HEK293 (cell line): ENCODE data around the gene OR2V1.

Experiments used
- CTCF ChIA-PET: fragments of 350-600 bp; formaldehyde crosslinking; extraction: SDS; loops from one replicate; lab custom pipeline; 2021; ENCODE audit warnings: antibody characterized with exemption; lab: Yijun Ruan, JAX
- POLR2A ChIA-PET: fragments of 300-600 bp; formaldehyde crosslinking; extraction: SDS; loops from one replicate; lab custom pipeline; 2020; ENCODE audit warnings: antibody characterized with exemption, inconsistent platforms; lab: Yijun Ruan, JAX
- H3K27ac ChIP-seq: fragments of 200-500 bp; sonication (Bioruptor generic); 2 replicates; pipeline ENCODE4 v1.5.1; 2014; ENCODE audit warnings: low read depth, low read length, control low read depth, inconsistent platforms; ENCODE audit errors: extremely low read depth
- H3K36me3 ChIP-seq, 2 experiments: fragments of 200-500 bp in 1 of 2; sonication (Bioruptor generic) in 1 of 2; 1 replicate in 1 of 2; 2 replicates in 1 of 2; pipeline ENCODE4 v1.5.1; 2014 to 2017; ENCODE audit warnings: inconsistent platforms in 2 of 2, low read length in 2 of 2; ENCODE audit not compliant: control insufficient read depth in 2 of 2, insufficient read depth in 1 of 2
- H3K4me1 ChIP-seq: fragments of 200-500 bp; sonication (Bioruptor generic); 2 replicates; pipeline ENCODE4 v1.5.1; 2014; ENCODE audit warnings: mild to moderate bottlenecking, low read length, inconsistent platforms; ENCODE audit not compliant: control insufficient read depth, insufficient read depth
- H3K4me3 ChIP-seq: 2 replicates; pipeline ENCODE4 v1.5.1; 2011; ENCODE audit warnings: low read depth, mild to moderate bottlenecking, control low read depth, low read length, moderate library complexity
- H3K9me3 ChIP-seq: fragments of 200-500 bp; sonication (Bioruptor generic); 2 replicates; pipeline ENCODE4 v1.5.1; 2014; ENCODE audit warnings: low read depth, low read length, inconsistent platforms; ENCODE audit not compliant: control insufficient read depth, insufficient read depth
- BCL11B ChIP-seq: fragments of 450-650 bp; formaldehyde crosslinking; IDR thresholded peaks from 2 replicates; pipeline ENCODE4 v1.5.1; 2016; ENCODE audit warnings: low read depth, missing biosample characterization, missing genetic modification characterization
- GLIS1 ChIP-seq: fragments of 450-650 bp; formaldehyde crosslinking; IDR thresholded peaks from 2 replicates; pipeline ENCODE4 v1.5.1; 2016; ENCODE audit warnings: missing biosample characterization, missing genetic modification characterization
- HOXC10 ChIP-seq: sonication (generic); formaldehyde crosslinking; IDR thresholded peaks from 2 replicates; pipeline ENCODE4 v1.8.1; 2023; ENCODE audit warnings: mild to moderate bottlenecking, missing genetic modification reagents
- ZFP37 ChIP-seq: fragments of 450-650 bp; formaldehyde crosslinking; IDR thresholded peaks from 2 replicates; pipeline ENCODE4 v1.5.1; 2016; ENCODE audit warnings: missing biosample characterization, missing genetic modification characterization
- ZFP69B ChIP-seq: fragments of 450-650 bp; formaldehyde crosslinking; IDR thresholded peaks from 2 replicates; pipeline ENCODE4 v1.5.1; 2016; ENCODE audit warnings: missing biosample characterization, missing genetic modification characterization
- ZNF114 ChIP-seq: fragments of 450-650 bp; formaldehyde crosslinking; IDR thresholded peaks from 2 replicates; pipeline ENCODE4 v1.5.0; 2017; ENCODE audit warnings: missing biosample characterization, missing genetic modification characterization
- ZNF311 ChIP-seq: fragments of 450-650 bp; formaldehyde crosslinking; IDR thresholded peaks from 2 replicates; pipeline ENCODE4 v1.5.1; 2017; ENCODE audit warnings: missing biosample characterization, missing genetic modification characterization, borderline replicate concordance
- ZNF366 ChIP-seq: fragments of 450-650 bp; formaldehyde crosslinking; conservative IDR thresholded peaks from 2 replicates; pipeline ENCODE4 v1.5.1; 2016; ENCODE audit warnings: missing biosample characterization, missing genetic modification characterization
- ZNF398 ChIP-seq: fragments of 450-650 bp; formaldehyde crosslinking; IDR thresholded peaks from 2 replicates; pipeline ENCODE4 v1.5.1; 2017; ENCODE audit warnings: missing biosample characterization, missing genetic modification characterization
- ZNF529 ChIP-seq: fragments of 450-650 bp; formaldehyde crosslinking; IDR thresholded peaks from 2 replicates; pipeline ENCODE4 v1.5.1; 2017; ENCODE audit warnings: missing genetic modification characterization, missing biosample characterization; ENCODE audit not compliant: insufficient replicate concordance
- ZNF585B ChIP-seq: fragments of 450-650 bp; formaldehyde crosslinking; IDR thresholded peaks from 2 replicates; pipeline ENCODE4 v1.5.1; 2016; ENCODE audit warnings: missing biosample characterization, missing genetic modification characterization
- ZNF664 ChIP-seq: fragments of 450-650 bp; formaldehyde crosslinking; IDR thresholded peaks from 2 replicates; pipeline ENCODE4 v1.5.1; 2016; ENCODE audit warnings: missing biosample characterization, missing genetic modification characterization
- ZNF692 ChIP-seq: fragments of 450-650 bp; formaldehyde crosslinking; IDR thresholded peaks from 2 replicates; pipeline ENCODE4 v1.5.1; 2016; ENCODE audit warnings: missing biosample characterization, missing genetic modification characterization
- ZNF707 ChIP-seq: fragments of 450-650 bp; formaldehyde crosslinking; IDR thresholded peaks from 2 replicates; pipeline ENCODE4 v1.5.1; 2016; ENCODE audit warnings: missing biosample characterization, missing genetic modification characterization
- ZNF76 ChIP-seq: fragments of 450-650 bp; formaldehyde crosslinking; IDR thresholded peaks from 2 replicates; pipeline ENCODE4; 2016; ENCODE audit warnings: low read depth, missing biosample characterization, missing genetic modification characterization, borderline replicate concordance
- ZSCAN16 ChIP-seq: fragments of 450-650 bp; formaldehyde crosslinking; IDR thresholded peaks from 2 replicates; pipeline ENCODE4 v1.5.1; 2016; ENCODE audit warnings: missing biosample characterization, missing genetic modification characterization
- TF ChIP-seq, protein P1 (sequence below): fragments of 450-650 bp; formaldehyde crosslinking; IDR thresholded peaks from 2 replicates; pipeline ENCODE4 v1.5.1; 2016; ENCODE audit warnings: missing biosample characterization, missing genetic modification characterization

The OR2V1 gene

DNA sequence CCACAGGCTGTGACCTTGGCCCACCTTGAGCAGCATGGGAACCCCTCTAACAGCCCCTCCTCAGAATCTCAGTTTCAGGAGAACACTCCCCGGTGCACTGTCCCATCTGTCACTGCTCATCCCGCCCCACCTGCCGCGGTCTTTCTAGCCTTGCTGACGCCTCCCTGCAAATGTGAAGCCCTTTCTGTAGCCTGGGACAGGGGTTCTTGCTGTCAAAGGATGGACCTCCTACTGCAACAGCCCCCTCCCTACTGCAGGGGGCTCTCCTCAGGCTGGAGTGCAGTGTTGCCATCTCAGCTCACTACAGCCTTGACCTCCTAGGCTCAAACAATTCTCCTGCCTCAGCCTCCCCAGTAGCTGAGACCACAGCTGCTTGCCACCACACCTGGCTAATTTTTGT, 20.0 kb downstream of the OR2V1 start:
- TF ChIP-seq ZNF311 (no peak), ZNF114 (tag by site-specific recombination) (no peak), ZFP69B (no peak), ZNF664 (tag by site-specific recombination) (no peak), BCL11B (tag by site-specific recombination) (no peak), ZNF366 (tag by site-specific recombination) (no peak), ZNF76 (tag by site-specific recombination) (no peak), ZNF585B (no peak), ZSCAN16 (tag by site-specific recombination) (no peak)
- TF ChIP-seq, protein P1, sequence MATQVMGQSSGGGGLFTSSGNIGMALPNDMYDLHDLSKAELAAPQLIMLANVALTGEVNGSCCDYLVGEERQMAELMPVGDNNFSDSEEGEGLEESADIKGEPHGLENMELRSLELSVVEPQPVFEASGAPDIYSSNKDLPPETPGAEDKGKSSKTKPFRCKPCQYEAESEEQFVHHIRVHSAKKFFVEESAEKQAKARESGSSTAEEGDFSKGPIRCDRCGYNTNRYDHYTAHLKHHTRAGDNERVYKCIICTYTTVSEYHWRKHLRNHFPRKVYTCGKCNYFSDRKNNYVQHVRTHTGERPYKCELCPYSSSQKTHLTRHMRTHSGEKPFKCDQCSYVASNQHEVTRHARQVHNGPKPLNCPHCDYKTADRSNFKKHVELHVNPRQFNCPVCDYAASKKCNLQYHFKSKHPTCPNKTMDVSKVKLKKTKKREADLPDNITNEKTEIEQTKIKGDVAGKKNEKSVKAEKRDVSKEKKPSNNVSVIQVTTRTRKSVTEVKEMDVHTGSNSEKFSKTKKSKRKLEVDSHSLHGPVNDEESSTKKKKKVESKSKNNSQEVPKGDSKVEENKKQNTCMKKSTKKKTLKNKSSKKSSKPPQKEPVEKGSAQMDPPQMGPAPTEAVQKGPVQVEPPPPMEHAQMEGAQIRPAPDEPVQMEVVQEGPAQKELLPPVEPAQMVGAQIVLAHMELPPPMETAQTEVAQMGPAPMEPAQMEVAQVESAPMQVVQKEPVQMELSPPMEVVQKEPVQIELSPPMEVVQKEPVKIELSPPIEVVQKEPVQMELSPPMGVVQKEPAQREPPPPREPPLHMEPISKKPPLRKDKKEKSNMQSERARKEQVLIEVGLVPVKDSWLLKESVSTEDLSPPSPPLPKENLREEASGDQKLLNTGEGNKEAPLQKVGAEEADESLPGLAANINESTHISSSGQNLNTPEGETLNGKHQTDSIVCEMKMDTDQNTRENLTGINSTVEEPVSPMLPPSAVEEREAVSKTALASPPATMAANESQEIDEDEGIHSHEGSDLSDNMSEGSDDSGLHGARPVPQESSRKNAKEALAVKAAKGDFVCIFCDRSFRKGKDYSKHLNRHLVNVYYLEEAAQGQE (tag by site-specific recombination) = no peak
- ChIA-PET CTCF (interaction anchor here (0.9 kb wide), 1 partner anchor 294 kb away, joined by 3 read pairs; no protein-coding TSS in a partner anchor), POLR2A (no interaction called here)
- Histone ChIP-seq H3K4me3 (no peak overlapping the region), H3K4me1 (no peaks in the 10 kb centered on the region), H3K27ac (no peak overlapping the region), H3K36me3 (no peaks in the 10 kb centered on the region), H3K9me3 (no peaks in the 10 kb centered on the region; the same call in 1 of the 2 replicates)

- TF ChIP-seq ZNF529 (tag by site-specific recombination) = no peak
- TF ChIP-seq ZNF692 = no peak
- TF ChIP-seq ZNF76 (tag by site-specific recombination) = no peak
- TF ChIP-seq ZFP37 (tag by site-specific recombination) = no peak
- no peak for TF ChIP-seq ZNF707 (tag by site-specific recombination)
- TF ChIP-seq HOXC10 (CRISPR knock-in tag) = no peak
- no peak for TF ChIP-seq GLIS1 (tag by site-specific recombination)
- TF ChIP-seq ZNF398 (tag by site-specific recombination) = no peak
- no peaks in the 10 kb centered on the region for H3K9me3 ChIP-seq
- no peaks in the 10 kb centered on the region for H3K36me3 ChIP-seq
- H3K27ac ChIP-seq = no peak overlapping the region
- POLR2A ChIA-PET = no interaction called here
- no peaks in the 10 kb centered on the region for H3K4me1 ChIP-seq
- no peak overlapping the region for H3K4me3 ChIP-seq
- CTCF ChIA-PET = no interaction called here
Measured at GRCh38 chr5:181109489-181110013, 21.4 kb downstream of the OR2V1 start.
